SK-N-SH treated with all-trans-retinoic acid at 6 μM for 48 hours (cell line): ENCODE results near the gene AHSA1.

Source experiments
- ARNTL ChIP-seq: fragments of 450-650 bp; formaldehyde crosslinking; IDR thresholded peaks from 2 replicates; pipeline ENCODE4 v1.5.0; 2020; ENCODE audit warnings: low read depth, mild to moderate bottlenecking, moderate library complexity, borderline replicate concordance
- CSDC2 ChIP-seq: fragments of 250-450 bp; sonication (Bioruptor Pico); IDR thresholded peaks from 2 replicates; pipeline ENCODE4 v1.5.0; 2020; ENCODE audit warnings: mild to moderate bottlenecking, moderate library complexity
- ZC3H10 ChIP-seq: fragments of 250-450 bp; sonication (Bioruptor Pico); IDR thresholded peaks from 2 replicates; pipeline ENCODE4 v1.5.1; 2021; ENCODE audit warnings: mild to moderate bottlenecking, moderate library complexity
- TF ChIP-seq, protein P1 (sequence below): fragments of 250-450 bp; sonication (Bioruptor Pico); IDR thresholded peaks from 2 replicates; pipeline ENCODE4 v1.8.0; 2020; ENCODE audit warnings: mild to moderate bottlenecking, moderate library complexity, borderline replicate concordance

DNA sequence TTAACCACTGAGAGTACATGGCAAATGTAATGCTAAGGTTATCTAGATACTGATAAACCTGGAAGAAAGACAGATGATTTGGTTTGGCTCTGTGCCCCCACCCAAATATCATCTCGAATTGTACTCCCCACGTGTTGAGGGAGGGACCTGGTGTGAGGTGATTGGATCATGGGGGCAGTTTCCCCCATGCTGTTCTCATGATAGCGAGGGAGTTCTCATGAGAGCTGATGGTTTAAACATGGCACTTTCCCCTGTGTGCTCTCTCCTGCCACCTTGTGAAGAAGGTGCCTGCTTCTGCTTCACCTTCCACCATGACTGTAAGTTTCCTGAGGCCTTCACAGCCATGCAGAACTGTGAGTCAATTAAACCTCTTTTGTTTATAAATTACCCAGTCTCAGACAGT, 48.8 kb upstream of the AHSA1 start:
- no peak for TF ChIP-seq ZC3H10 (CRISPR knock-in tag)
- TF ChIP-seq ARNTL (CRISPR knock-in tag): no peak
- TF ChIP-seq, protein P1, sequence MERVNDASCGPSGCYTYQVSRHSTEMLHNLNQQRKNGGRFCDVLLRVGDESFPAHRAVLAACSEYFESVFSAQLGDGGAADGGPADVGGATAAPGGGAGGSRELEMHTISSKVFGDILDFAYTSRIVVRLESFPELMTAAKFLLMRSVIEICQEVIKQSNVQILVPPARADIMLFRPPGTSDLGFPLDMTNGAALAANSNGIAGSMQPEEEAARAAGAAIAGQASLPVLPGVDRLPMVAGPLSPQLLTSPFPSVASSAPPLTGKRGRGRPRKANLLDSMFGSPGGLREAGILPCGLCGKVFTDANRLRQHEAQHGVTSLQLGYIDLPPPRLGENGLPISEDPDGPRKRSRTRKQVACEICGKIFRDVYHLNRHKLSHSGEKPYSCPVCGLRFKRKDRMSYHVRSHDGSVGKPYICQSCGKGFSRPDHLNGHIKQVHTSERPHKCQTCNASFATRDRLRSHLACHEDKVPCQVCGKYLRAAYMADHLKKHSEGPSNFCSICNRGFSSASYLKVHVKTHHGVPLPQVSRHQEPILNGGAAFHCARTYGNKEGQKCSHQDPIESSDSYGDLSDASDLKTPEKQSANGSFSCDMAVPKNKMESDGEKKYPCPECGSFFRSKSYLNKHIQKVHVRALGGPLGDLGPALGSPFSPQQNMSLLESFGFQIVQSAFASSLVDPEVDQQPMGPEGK (CRISPR knock-in tag): no peak
- no peak for TF ChIP-seq CSDC2 (CRISPR knock-in tag)
